ENCODE results near the gene PRKRIP1. TPM values are rescaled to one million over a fixed set of nuclear protein-coding genes. Genes with fewer than 3 reads are reported as not detected.
"Not testable (repeated sequence)": the region's sequence is repeated elsewhere in the genome, so short reads cannot be mapped to it uniquely, and the experiment has no call there.

Gene PRKRIP1
- total and polyA plus RNA-seq, 3 experiments from 2014 or later, result 21.1 to 27.3 (median 26.0) TPM

DNA sequence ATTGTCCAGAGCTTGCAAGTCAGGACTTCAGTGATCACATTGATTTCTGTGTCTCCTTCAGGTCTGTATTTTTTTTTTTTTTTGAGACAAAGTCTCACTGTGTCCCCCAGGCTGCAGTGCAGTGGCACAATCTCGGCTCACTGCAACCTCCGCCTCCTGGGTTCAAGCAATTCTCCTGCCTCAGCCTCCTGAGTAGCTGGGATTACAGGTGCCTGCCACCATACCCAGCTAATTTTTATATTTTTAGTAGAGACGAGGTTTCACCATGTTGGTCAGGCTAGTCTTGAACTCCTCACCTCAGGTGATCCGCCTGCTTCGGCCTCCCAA, 8.7 kb downstream of the PRKRIP1 start:
- POLR2A ChIA-PET, result interaction anchor here (0.5 to 1.1 kb wide), 3 partner anchors 9 to 21 kb away, joined by 3 to 5 read pairs (median 4); partner anchors contain the start of gene PRKRIP1

GRCh38 chr7:102407910-102408309, 11.7 kb downstream of the PRKRIP1 start:
- POLR2A ChIA-PET, result no interaction called here
- H3K36me3 ChIP-seq (ENCODE audit: insufficient read depth, low read length), result peaks cover 45% of the 10 kb centered on the region
- no peaks in the 10 kb centered on the region for H3K27me3 ChIP-seq (ENCODE audit: insufficient read depth, low read length, poor library complexity, severe bottlenecking)
- no peaks in the 10 kb centered on the region for H3K9me3 ChIP-seq (ENCODE audit: low read length)
- Mint-ChIP-seq H3K9me3 (no peaks in the 10 kb centered on the region), H3K36me3 (peaks cover 27 to 89% (median 35%) of the 10 kb centered on the region in 3 donors), H3K4me3 (no peak overlapping the region), H3K27me3 (no peaks in the 10 kb centered on the region), H3K4me1 (peaks cover 9 to 16% (median 14%) of the 10 kb centered on the region in 3 donors), H3K27ac (peak overlapping the region in 3 of 8 donors; percentile 43 to 52 (median 52))
- H3K4me1 ChIP-seq (ENCODE audit: insufficient read depth, low read length), result peaks cover 15% of the 10 kb centered on the region
- H3K27ac ChIP-seq (ENCODE audit: low read depth, low read length), result no peak overlapping the region
- H3K4me3 ChIP-seq (ENCODE audit: low read length), result no peak overlapping the region
- CTCF ChIA-PET, result interaction anchor here (1.1 to 1.3 kb wide), 2 partner anchors 42 to 53 kb away, joined by 3 to 4 read pairs; no protein-coding TSS in a partner anchor
- no peak for DNase-seq

More for the DNA sequence above, 8.7 kb downstream of the PRKRIP1 start:
- peaks cover 6 to 11% (median 9%) of the 10 kb centered on the region in 3 donors for H3K4me1 Mint-ChIP-seq
- Histone ChIP-seq H3K36me3 (ENCODE audit: insufficient read depth, low read length) (peaks cover 45% of the 10 kb centered on the region), H3K4me1 (ENCODE audit: insufficient read depth, low read length) (peaks cover 10% of the 10 kb centered on the region)
- H3K27ac ChIP-seq (ENCODE audit: low read depth, low read length); H3K9me3 Mint-ChIP-seq; H3K27me3 Mint-ChIP-seq; H3K4me3 Mint-ChIP-seq; DNase-seq; H3K4me3 ChIP-seq (ENCODE audit: low read length); H3K9me3 ChIP-seq (ENCODE audit: low read length); H3K27me3 ChIP-seq (ENCODE audit: insufficient read depth, low read length, poor library complexity, severe bottlenecking): not testable (repeated sequence)
- H3K36me3 Mint-ChIP-seq, result peaks cover 17 to 93% (median 34%) of the 10 kb centered on the region in 3 donors
- CTCF ChIA-PET, result interaction anchor here (0.8 to 3.1 kb wide), 17 partner anchors 8 to 63 kb away, joined by 3 to 19 read pairs (median 6); partner anchors contain the start of genes ORAI2 and PRKRIP1
- H3K27ac Mint-ChIP-seq, result peak overlapping the region in 4 of 8 donors; percentile 51 to 98 (median 60)

GRCh38 chr7:102408530-102408929, 12.4 kb downstream of the PRKRIP1 start:
- Mint-ChIP-seq H3K4me1 (peaks cover 12 to 19% (median 18%) of the 10 kb centered on the region in 3 donors), H3K36me3 (peaks cover 27 to 87% (median 30%) of the 10 kb centered on the region in 3 donors), H3K27ac (peak overlapping the region in 3 of 8 donors; percentile 43 to 52 (median 52))
- H3K4me3 ChIP-seq (ENCODE audit: low read length); H3K9me3 Mint-ChIP-seq; DNase-seq; H3K27me3 ChIP-seq (ENCODE audit: insufficient read depth, low read length, poor library complexity, severe bottlenecking); H3K9me3 ChIP-seq (ENCODE audit: low read length); H3K27me3 Mint-ChIP-seq; POLR2A ChIA-PET; H3K4me3 Mint-ChIP-seq; H3K27ac ChIP-seq (ENCODE audit: low read depth, low read length): not testable (repeated sequence)
- CTCF ChIA-PET, result interaction anchor here (5.2 kb wide), 1 partner anchor 42 kb away, joined by 29 read pairs; no protein-coding TSS in a partner anchor
- Histone ChIP-seq H3K36me3 (ENCODE audit: insufficient read depth, low read length) (peaks cover 40% of the 10 kb centered on the region), H3K4me1 (ENCODE audit: insufficient read depth, low read length) (peaks cover 16% of the 10 kb centered on the region)

GRCh38 chr7:102409340-102409739, 13.2 kb downstream of the PRKRIP1 start:
- no peaks in the 10 kb centered on the region for H3K9me3 ChIP-seq (ENCODE audit: low read length)
- no peak overlapping the region for H3K4me3 ChIP-seq (ENCODE audit: low read length)
- no peaks in the 10 kb centered on the region for H3K9me3 Mint-ChIP-seq
- no peaks in the 10 kb centered on the region for H3K27me3 Mint-ChIP-seq
- H3K4me1 Mint-ChIP-seq, result peaks cover 10 to 21% (median 15%) of the 10 kb centered on the region in 3 donors
- H3K27me3 ChIP-seq (ENCODE audit: insufficient read depth, low read length, poor library complexity, severe bottlenecking), result no peaks in the 10 kb centered on the region
- CTCF ChIA-PET, result interaction anchor here (5.2 kb wide), 1 partner anchor 41 kb away, joined by 29 read pairs; no protein-coding TSS in a partner anchor
- no peak overlapping the region for H3K27ac ChIP-seq (ENCODE audit: low read depth, low read length)
- no peak for DNase-seq
- H3K4me3 Mint-ChIP-seq, result no peak overlapping the region
- H3K4me1 ChIP-seq (ENCODE audit: insufficient read depth, low read length), result peaks cover 15% of the 10 kb centered on the region
- POLR2A ChIA-PET, result interaction anchor here (1.7 kb wide), 1 partner anchor 23 kb away, joined by 4 read pairs; no protein-coding TSS in a partner anchor
- H3K27ac Mint-ChIP-seq, result peak overlapping the region in 4 of 8 donors; percentile 13 to 76 (median 62)
- H3K36me3 Mint-ChIP-seq, result peaks cover 27 to 82% (median 30%) of the 10 kb centered on the region in 3 donors
- peaks cover 32% of the 10 kb centered on the region for H3K36me3 ChIP-seq (ENCODE audit: insufficient read depth, low read length)

GRCh38 chr7:102410123-102410522, 14.0 kb downstream of the PRKRIP1 start:
- H3K4me1 ChIP-seq (ENCODE audit: insufficient read depth, low read length), result peaks cover 16% of the 10 kb centered on the region
- H3K27ac ChIP-seq (ENCODE audit: low read depth, low read length), result no peak overlapping the region
- CTCF ChIA-PET, result interaction anchor here (1.1 to 5.2 kb wide), 3 partner anchors 12 to 54 kb away, joined by 3 to 29 read pairs (median 3); no protein-coding TSS in a partner anchor
- H3K36me3 ChIP-seq (ENCODE audit: insufficient read depth, low read length), result peaks cover 26% of the 10 kb centered on the region
- H3K27me3 ChIP-seq (ENCODE audit: insufficient read depth, low read length, poor library complexity, severe bottlenecking), result no peaks in the 10 kb centered on the region
- H3K36me3 Mint-ChIP-seq, result peaks cover 27 to 78% (median 30%) of the 10 kb centered on the region in 3 donors
- POLR2A ChIA-PET, result interaction anchor here (1.7 kb wide), 1 partner anchor 22 kb away, joined by 4 read pairs; no protein-coding TSS in a partner anchor
- DNase-seq, result no peak
- H3K27me3 Mint-ChIP-seq, result no peaks in the 10 kb centered on the region
- H3K9me3 ChIP-seq (ENCODE audit: low read length), result no peaks in the 10 kb centered on the region
- no peak overlapping the region for H3K4me3 Mint-ChIP-seq
- H3K4me1 Mint-ChIP-seq, result peaks cover 10 to 21% (median 17%) of the 10 kb centered on the region in 3 donors
- H3K27ac Mint-ChIP-seq, result peak overlapping the region in 5 of 8 donors; percentile 10 to 63 (median 38)
- no peaks in the 10 kb centered on the region for H3K9me3 Mint-ChIP-seq
- no peak overlapping the region for H3K4me3 ChIP-seq (ENCODE audit: low read length)

GRCh38 chr7:102410918-102411317, 14.8 kb downstream of the PRKRIP1 start:
- H3K4me1 ChIP-seq (ENCODE audit: insufficient read depth, low read length), result peaks cover 24% of the 10 kb centered on the region
- POLR2A ChIA-PET, result interaction anchor here (1.7 kb wide), 1 partner anchor 21 kb away, joined by 4 read pairs; no protein-coding TSS in a partner anchor
- peaks cover 18% of the 10 kb centered on the region for H3K36me3 ChIP-seq (ENCODE audit: insufficient read depth, low read length)
- Mint-ChIP-seq H3K9me3 (no peaks in the 10 kb centered on the region), H3K27me3 (no peaks in the 10 kb centered on the region), H3K27ac (peak overlapping the region in 6 of 8 donors; percentile 29 to 75 (median 42)), H3K4me3 (no peak overlapping the region), H3K36me3 (peaks cover 27 to 75% (median 30%) of the 10 kb centered on the region in 3 donors), H3K4me1 (peaks cover 17 to 27% (median 25%) of the 10 kb centered on the region in 3 donors)
- H3K9me3 ChIP-seq (ENCODE audit: low read length), result no peaks in the 10 kb centered on the region
- no peak for DNase-seq
- H3K27ac ChIP-seq (ENCODE audit: low read depth, low read length), result no peak overlapping the region
- no peak overlapping the region for H3K4me3 ChIP-seq (ENCODE audit: low read length)
- H3K27me3 ChIP-seq (ENCODE audit: insufficient read depth, low read length, poor library complexity, severe bottlenecking), result no peaks in the 10 kb centered on the region
- CTCF ChIA-PET, result interaction anchor here (1.1 to 5.2 kb wide), 3 partner anchors 11 to 53 kb away, joined by 3 to 29 read pairs (median 3); no protein-coding TSS in a partner anchor

DNA sequence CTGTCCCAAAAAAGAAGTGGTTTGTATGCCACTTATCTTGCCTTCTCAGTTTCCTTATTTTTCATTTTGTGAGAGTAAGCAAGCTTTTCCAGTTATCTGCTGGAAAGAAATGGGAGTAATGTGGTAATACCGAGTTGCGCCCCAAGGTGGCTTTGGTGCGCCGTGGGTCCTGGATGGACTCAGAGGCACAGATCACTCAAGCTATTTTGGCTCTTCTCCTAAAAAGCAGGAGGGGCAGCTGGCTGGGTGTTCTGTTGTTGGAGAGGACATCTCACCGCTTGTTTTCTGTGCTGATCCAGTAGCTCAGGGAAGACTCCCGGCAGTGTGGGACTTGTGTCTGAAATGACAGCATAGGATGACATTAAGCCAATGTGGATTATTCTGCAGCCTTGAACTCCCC, 16.4 kb downstream of the PRKRIP1 start:
- no peaks in the 10 kb centered on the region for H3K27me3 ChIP-seq (ENCODE audit: insufficient read depth, low read length, poor library complexity, severe bottlenecking)
- peak overlapping the region in 6 of 8 donors; percentile 34 to 83 (median 74) for H3K27ac Mint-ChIP-seq
- peak in 2 of 5 donors; percentile 23 to 58 for DNase-seq
- no peak overlapping the region for H3K27ac ChIP-seq (ENCODE audit: low read depth, low read length)
- no peak overlapping the region for H3K4me3 ChIP-seq (ENCODE audit: low read length)
- H3K36me3 ChIP-seq (ENCODE audit: insufficient read depth, low read length), result peaks cover 8% of the 10 kb centered on the region
- no peak overlapping the region for H3K4me3 Mint-ChIP-seq
- no peaks in the 10 kb centered on the region for H3K9me3 ChIP-seq (ENCODE audit: low read length)
- peaks cover 34 to 44% (median 41%) of the 10 kb centered on the region in 3 donors for H3K4me1 Mint-ChIP-seq
- POLR2A ChIA-PET, result interaction anchor here (0.9 to 1.5 kb wide), 3 partner anchors 14 to 38 kb away, joined by 4 to 11 read pairs (median 4); partner anchors contain the start of gene ORAI2
- peaks cover 40% of the 10 kb centered on the region for H3K4me1 ChIP-seq (ENCODE audit: insufficient read depth, low read length)
- CTCF ChIA-PET, result interaction anchor here (0.7 to 5.2 kb wide), 10 partner anchors 8 to 55 kb away, joined by 3 to 29 read pairs (median 6); partner anchors contain the start of genes ALKBH4 and ORAI2
- H3K27me3 Mint-ChIP-seq, result no peaks in the 10 kb centered on the region
- H3K9me3 Mint-ChIP-seq, result no peaks in the 10 kb centered on the region
- peaks cover 24 to 64% (median 27%) of the 10 kb centered on the region in 3 donors for H3K36me3 Mint-ChIP-seq

DNA sequence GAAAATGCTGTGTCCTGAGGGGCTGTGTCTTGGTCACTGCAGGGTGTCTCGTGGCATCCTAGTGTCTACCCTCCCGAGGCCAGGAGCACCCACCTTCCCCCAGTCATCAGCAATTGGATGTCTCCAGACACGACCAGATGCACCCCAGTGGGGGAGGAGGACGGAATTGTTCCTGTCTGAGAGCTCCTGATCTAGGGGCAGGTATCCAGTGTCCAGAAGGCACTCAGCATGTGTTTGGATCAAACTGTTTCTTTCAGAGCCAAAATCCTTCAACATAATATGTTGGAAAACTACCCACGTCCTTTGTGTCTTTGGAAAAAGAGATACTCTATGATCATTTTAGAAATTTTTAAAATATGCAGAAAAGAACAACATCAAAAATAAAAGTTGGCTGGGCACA, 16.9 kb downstream of the PRKRIP1 start:
- Histone ChIP-seq H3K9me3 (ENCODE audit: low read length) (no peaks in the 10 kb centered on the region), H3K27me3 (ENCODE audit: insufficient read depth, low read length, poor library complexity, severe bottlenecking) (no peaks in the 10 kb centered on the region), H3K4me1 (ENCODE audit: insufficient read depth, low read length) (peaks cover 46% of the 10 kb centered on the region), H3K4me3 (ENCODE audit: low read length) (no peak overlapping the region), H3K27ac (ENCODE audit: low read depth, low read length) (no peak overlapping the region), H3K36me3 (ENCODE audit: insufficient read depth, low read length) (peaks cover 2% of the 10 kb centered on the region)
- Mint-ChIP-seq H3K36me3 (peaks cover 22 to 59% (median 24%) of the 10 kb centered on the region in 3 donors), H3K4me1 (peaks cover 37 to 48% (median 46%) of the 10 kb centered on the region in 3 donors), H3K27ac (peak overlapping the region in 6 of 8 donors; percentile 46 to 83 (median 72)), H3K27me3 (no peaks in the 10 kb centered on the region), H3K9me3 (no peaks in the 10 kb centered on the region), H3K4me3 (no peak overlapping the region)
- no peak for DNase-seq
- POLR2A ChIA-PET, result interaction anchor here (0.9 to 1.5 kb wide), 3 partner anchors 13 to 37 kb away, joined by 4 to 11 read pairs (median 4); partner anchors contain the start of gene ORAI2
- CTCF ChIA-PET, result interaction anchor here (0.7 to 5.2 kb wide), 10 partner anchors 8 to 54 kb away, joined by 3 to 29 read pairs (median 6); partner anchors contain the start of genes ALKBH4 and ORAI2

Measured in CD8-positive, alpha-beta memory T cell (primary cell).